Activated CD8-positive, alpha-beta memory T cell treated with anti-CD3 and anti-CD28 coated beads for 36 hours (primary cell): ENCODE results near the gene DCAF6. TPM values are rescaled to one million over a fixed set of nuclear protein-coding genes. Genes with fewer than 3 reads are reported as not detected.

ENCODE experiments used
- CTCF ChIA-PET: fragments of 350-600 bp; sonication (Branson Sonifier 250); formaldehyde crosslinking; loops from one replicate; lab custom pipeline; 2021; ENCODE audit warnings: antibody characterized with exemption; lab: Charles Lee
- POLR2A ChIA-PET: fragments of 350-600 bp; sonication (Branson Sonifier 250); formaldehyde crosslinking; loops from one replicate; lab custom pipeline; 2021; ENCODE audit warnings: antibody characterized with exemption; lab: Charles Lee
- total RNA-seq, 2 experiments: library from RNA; stranded (reverse); gene quantifications; one replicate each; pipeline ENCODE4 v1.2.3, GENCODE V29; 2021

DCAF6 gene
- total RNA-seq, 2 experiments from 2014 or later = 23.5 to 24.0 TPM

- CTCF ChIA-PET = no interaction called here
These were observed 121.4 kb downstream of the DCAF6 start for GRCh38 chr1:168057921-168058320.

GRCh38 chr1:168064216-168064615 is 127.7 kb downstream of the DCAF6 start:
- ChIA-PET POLR2A (interaction anchor here (0.6 kb wide), 1 partner anchor 12 kb away, joined by 4 read pairs; no protein-coding TSS in a partner anchor), CTCF (interaction anchor here (0.6 to 0.7 kb wide), 2 partner anchors 18 to 36 kb away, joined by 3 read pairs; no protein-coding TSS in a partner anchor)

More at GRCh38 chr1:168057921-168058320, 121.4 kb downstream of the DCAF6 start:
- POLR2A ChIA-PET = no interaction called here

- POLR2A ChIA-PET = no interaction called here
These were observed 129.0 kb downstream of the DCAF6 start for GRCh38 chr1:168065506-168065905.

GRCh38 chr1:168069384-168069783 is 132.9 kb downstream of the DCAF6 start:
- ChIA-PET POLR2A (no interaction called here), CTCF (no interaction called here)

More at GRCh38 chr1:168065506-168065905, 129.0 kb downstream of the DCAF6 start:
- CTCF ChIA-PET = interaction anchor here (1.3 kb wide), 1 partner anchor 20 kb away, joined by 3 read pairs; no protein-coding TSS in a partner anchor

- ChIA-PET CTCF (no interaction called here), POLR2A (no interaction called here)
These were observed 143.3 kb downstream of the DCAF6 start for GRCh38 chr1:168079761-168080160.

GRCh38 chr1:168081373-168082007 is 145.0 kb downstream of the DCAF6 start:
- ChIA-PET POLR2A (interaction anchor here (1.7 kb wide), 1 partner anchor 146 kb away, joined by 5 read pairs; the partner anchor contains the start of gene DCAF6), CTCF (interaction anchor here (0.8 to 1.5 kb wide), 10 partner anchors 10 to 252 kb away, joined by 3 to 4 read pairs (median 3); partner anchors contain the start of gene MPC2)

- ChIA-PET POLR2A (interaction anchor here (0.6 to 1.7 kb wide), 2 partner anchors 93 to 146 kb away, joined by 3 to 5 read pairs; partner anchors contain the start of gene DCAF6), CTCF (interaction anchor here (0.7 to 1.5 kb wide), 17 partner anchors 9 to 308 kb away, joined by 3 to 4 read pairs (median 3); partner anchors contain the start of gene MPC2)
These were observed 145.8 kb downstream of the DCAF6 start for GRCh38 chr1:168082008-168082876.

GRCh38 chr1:168083456-168084325 is 147.2 kb downstream of the DCAF6 start:
- POLR2A ChIA-PET = no interaction called here
- CTCF ChIA-PET = interaction anchor here (0.7 to 1.3 kb wide), 4 partner anchors 19 to 62 kb away, joined by 3 to 7 read pairs (median 3); no protein-coding TSS in a partner anchor

- ChIA-PET POLR2A (no interaction called here), CTCF (interaction anchor here (0.7 to 1.4 kb wide), 10 partner anchors 11 to 250 kb away, joined by 3 to 7 read pairs (median 3); partner anchors contain the start of gene DCAF6)
These were observed 148.1 kb downstream of the DCAF6 start for GRCh38 chr1:168084396-168085231.

GRCh38 chr1:168085401-168085872 is 149.0 kb downstream of the DCAF6 start:
- CTCF ChIA-PET = interaction anchor here (0.7 to 1.4 kb wide), 6 partner anchors 10 to 249 kb away, joined by 3 read pairs; partner anchors contain the start of gene DCAF6
- POLR2A ChIA-PET = no interaction called here

GRCh38 chr1:168086438-168086837 is 150.0 kb downstream of the DCAF6 start:
- CTCF ChIA-PET = interaction anchor here (1.0 kb wide), 1 partner anchor 14 kb away, joined by 3 read pairs; no protein-coding TSS in a partner anchor
- POLR2A ChIA-PET = no interaction called here

- POLR2A ChIA-PET = no interaction called here
- CTCF ChIA-PET = no interaction called here
These were observed 151.2 kb downstream of the DCAF6 start for GRCh38 chr1:168087696-168088095.

- ChIA-PET CTCF (no interaction called here), POLR2A (no interaction called here)
These were observed 152.2 kb downstream of the DCAF6 start for GRCh38 chr1:168088511-168089325.

- ChIA-PET POLR2A (no interaction called here), CTCF (no interaction called here)
These were observed 153.0 kb downstream of the DCAF6 start for GRCh38 chr1:168089326-168089978.

- CTCF ChIA-PET = no interaction called here
- POLR2A ChIA-PET = no interaction called here
These were observed 153.5 kb downstream of the DCAF6 start for GRCh38 chr1:168089979-168090337.

GRCh38 chr1:168090395-168090794 is 153.9 kb downstream of the DCAF6 start:
- ChIA-PET CTCF (no interaction called here), POLR2A (no interaction called here)
